ENCODE results near the gene KLHDC3. TPM values are rescaled to one million over a fixed set of nuclear protein-coding genes. Genes with fewer than 3 reads are reported as not detected.
A peak's percentile ranks its signal among the peaks of the same experiment; 100 is the strongest.

KLHDC3 gene
- total and polyA plus RNA-seq, 9 of the 15 experiments (the other 6 are each of a cell fraction or from before 2014, with no cell fraction given): 4.5 to 171 (median 107) TPM

GRCh38 chr6:42984924-42985475 is 29.0 kb upstream of the KLHDC3 start (continued):
- TF ChIP-seq TEAD1 (CRISPR knock-in tag; IDR thresholded peaks at IDR 0.05) (peak in 1 of 2 experiments; percentile 33; a peak in 1 of 4 replicates), CEBPG (CRISPR knock-in tag; IDR thresholded peaks at IDR 0.05) (0 out of 2 replicates have a peak, but pooled peaks have one; percentile 9), CEBPG (tag; conservative IDR thresholded peaks at IDR 0.05 in 1 of 2, IDR thresholded peaks at IDR 0.05 in 1 of 2) (no peak), HDAC1 (IDR thresholded peaks at IDR 0.05) (0 out of 4 replicates have a peak, but pooled peaks of 1 of the 2 experiments have one; percentile 56), DLX4 (CRISPR knock-in tag; IDR thresholded peaks at IDR 0.05) (no peak), MTA1 (IDR thresholded peaks at IDR 0.05; ENCODE audit: borderline replicate concordance) (no peak), STAT5A (IDR thresholded peaks at IDR 0.05; ENCODE audit: borderline replicate concordance, low read length) (no peak), PHF21A (IDR thresholded peaks at IDR 0.05; ENCODE audit: borderline replicate concordance, low read depth) (peak; percentile 25; the same call in 1 of the 2 replicates), RCOR1 (IDR thresholded peaks at IDR 0.05; ENCODE audit: borderline replicate concordance in 1 of 2, low read depth in 2 of 2, low read length in 2 of 2) (0 out of 4 replicates have a peak, but pooled peaks of 1 of the 2 experiments have one; percentile 5), LCOR (CRISPR knock-in tag; IDR thresholded peaks at IDR 0.05) (no peak), RBBP5 (IDR thresholded peaks at IDR 0.05; ENCODE audit: borderline replicate concordance, insufficient read depth, low read length, poor library complexity, severe bottlenecking) (peak; percentile 6), ZBTB7A (IDR thresholded peaks at IDR 0.05; ENCODE audit: borderline replicate concordance, control insufficient read depth, low read depth, low read length) (0 out of 2 replicates have a peak, but pooled peaks have one; percentile 11)
